HEK293 (cell line): Measurements from ENCODE around the gene SSTR1.

Experiments
- CTCF ChIA-PET: fragments of 350-600 bp; formaldehyde crosslinking; extraction: SDS; loops from one replicate; lab custom pipeline; 2021; ENCODE audit warnings: antibody characterized with exemption; lab: Yijun Ruan, JAX
- POLR2A ChIA-PET: fragments of 300-600 bp; formaldehyde crosslinking; extraction: SDS; loops from one replicate; lab custom pipeline; 2020; ENCODE audit warnings: antibody characterized with exemption, inconsistent platforms; lab: Yijun Ruan, JAX
- H3K27ac ChIP-seq: fragments of 200-500 bp; sonication (Bioruptor generic); 2 replicates; pipeline ENCODE4 v1.5.1; 2014; ENCODE audit warnings: low read depth, low read length, control low read depth, inconsistent platforms; ENCODE audit errors: extremely low read depth
- H3K36me3 ChIP-seq, 2 experiments: fragments of 200-500 bp in 1 of 2; sonication (Bioruptor generic) in 1 of 2; 1 replicate in 1 of 2; 2 replicates in 1 of 2; pipeline ENCODE4 v1.5.1; 2014 to 2017; ENCODE audit warnings: inconsistent platforms in 2 of 2, low read length in 2 of 2; ENCODE audit not compliant: control insufficient read depth in 2 of 2, insufficient read depth in 1 of 2
- H3K4me1 ChIP-seq: fragments of 200-500 bp; sonication (Bioruptor generic); 2 replicates; pipeline ENCODE4 v1.5.1; 2014; ENCODE audit warnings: mild to moderate bottlenecking, low read length, inconsistent platforms; ENCODE audit not compliant: control insufficient read depth, insufficient read depth
- H3K4me3 ChIP-seq: 2 replicates; pipeline ENCODE4 v1.5.1; 2011; ENCODE audit warnings: low read depth, mild to moderate bottlenecking, control low read depth, low read length, moderate library complexity
- H3K9me3 ChIP-seq: fragments of 200-500 bp; sonication (Bioruptor generic); 2 replicates; pipeline ENCODE4 v1.5.1; 2014; ENCODE audit warnings: low read depth, low read length, inconsistent platforms; ENCODE audit not compliant: control insufficient read depth, insufficient read depth
- BCL6B ChIP-seq: fragments of 450-650 bp; formaldehyde crosslinking; IDR thresholded peaks from 2 replicates; pipeline ENCODE4 v1.5.1; 2017; ENCODE audit warnings: missing biosample characterization, missing genetic modification characterization
- CTCF ChIP-seq: fragments of 450-650 bp; formaldehyde crosslinking; IDR thresholded peaks from 2 replicates; pipeline ENCODE4 v1.5.1; 2016; ENCODE audit warnings: missing biosample characterization, missing genetic modification characterization
- EGR2 ChIP-seq: fragments of 450-650 bp; formaldehyde crosslinking; IDR thresholded peaks from 2 replicates; pipeline ENCODE4 v1.5.1; 2016; ENCODE audit warnings: low read depth, missing biosample characterization, missing genetic modification characterization
- HIC1 ChIP-seq: fragments of 450-650 bp; formaldehyde crosslinking; IDR thresholded peaks from 2 replicates; pipeline ENCODE4 v1.5.1; 2016; ENCODE audit warnings: missing biosample characterization, missing genetic modification characterization
- OVOL3 ChIP-seq: fragments of 450-650 bp; formaldehyde crosslinking; IDR thresholded peaks from 2 replicates; pipeline ENCODE4 v1.5.1; 2016; ENCODE audit warnings: missing biosample characterization, missing genetic modification characterization
- PRDM10 ChIP-seq: fragments of 450-650 bp; formaldehyde crosslinking; IDR thresholded peaks from 2 replicates; pipeline ENCODE4 v1.5.1; 2016; ENCODE audit warnings: missing biosample characterization, missing genetic modification characterization
- SETDB1 ChIP-seq: IDR thresholded peaks from one replicate; pipeline ENCODE4 v1.6.1; 2017; ENCODE audit warnings: mild to moderate bottlenecking, low read length, moderate library complexity, mixed read lengths; ENCODE audit not compliant: insufficient read length
- ZBTB20 ChIP-seq: fragments of 450-650 bp; formaldehyde crosslinking; IDR thresholded peaks from 2 replicates; pipeline ENCODE4 v1.5.1; 2016; ENCODE audit warnings: missing biosample characterization, missing genetic modification characterization
- ZFP69B ChIP-seq: fragments of 450-650 bp; formaldehyde crosslinking; IDR thresholded peaks from 2 replicates; pipeline ENCODE4 v1.5.1; 2016; ENCODE audit warnings: missing biosample characterization, missing genetic modification characterization
- ZNF114 ChIP-seq: fragments of 450-650 bp; formaldehyde crosslinking; IDR thresholded peaks from 2 replicates; pipeline ENCODE4 v1.5.0; 2017; ENCODE audit warnings: missing biosample characterization, missing genetic modification characterization
- ZNF184 ChIP-seq: fragments of 450-650 bp; IDR thresholded peaks from 2 replicates; pipeline ENCODE4 v1.5.1; 2018; ENCODE audit warnings: missing biosample characterization, mild to moderate bottlenecking, missing genetic modification characterization
- ZNF266 ChIP-seq: fragments of 450-650 bp; formaldehyde crosslinking; IDR thresholded peaks from 2 replicates; pipeline ENCODE4 v1.5.1; 2016; ENCODE audit warnings: missing biosample characterization, missing genetic modification characterization, low read depth
- ZNF544 ChIP-seq: fragments of 450-650 bp; formaldehyde crosslinking; IDR thresholded peaks from 2 replicates; pipeline ENCODE4 v1.5.0; 2017; ENCODE audit warnings: missing biosample characterization, missing genetic modification characterization
- ZNF549 ChIP-seq: fragments of 450-650 bp; IDR thresholded peaks from 2 replicates; pipeline ENCODE4 v1.5.1; 2018; ENCODE audit warnings: missing biosample characterization, missing genetic modification characterization, mild to moderate bottlenecking, inconsistent platforms, moderate library complexity
- ZNF629 ChIP-seq: fragments of 450-650 bp; formaldehyde crosslinking; IDR thresholded peaks from 2 replicates; pipeline ENCODE4 v1.5.1; 2017; ENCODE audit warnings: missing biosample characterization, missing genetic modification characterization
- ZNF660 ChIP-seq: fragments of 450-650 bp; IDR thresholded peaks from 2 replicates; pipeline ENCODE4 v1.5.1; 2018; ENCODE audit warnings: missing biosample characterization, mild to moderate bottlenecking, missing genetic modification characterization
- ZNF707 ChIP-seq: fragments of 450-650 bp; formaldehyde crosslinking; IDR thresholded peaks from 2 replicates; pipeline ENCODE4 v1.5.1; 2016; ENCODE audit warnings: missing biosample characterization, missing genetic modification characterization
- ZNF843 ChIP-seq: fragments of 450-650 bp; formaldehyde crosslinking; IDR thresholded peaks from 2 replicates; pipeline ENCODE4 v1.5.1; 2016; ENCODE audit warnings: missing biosample characterization, missing genetic modification characterization

SSTR1 gene

GRCh38 chr14:38168416-38168815 lies 39.3 kb upstream of the SSTR1 start:
- Histone ChIP-seq H3K36me3 (no peaks in the 10 kb centered on the region), H3K9me3 (no peaks in the 10 kb centered on the region), H3K4me3 (no peak overlapping the region), H3K4me1 (no peaks in the 10 kb centered on the region), H3K27ac (no peak overlapping the region)
- TF ChIP-seq ZNF549 (tag by site-specific recombination) (no peak), ZNF114 (no peak), ZFP69B (no peak), ZNF707 (tag by site-specific recombination) (no peak), SETDB1 (no peak), OVOL3 (tag by site-specific recombination) (no peak), PRDM10 (tag by site-specific recombination) (no peak), ZNF544 (tag by site-specific recombination) (no peak)
- ChIA-PET POLR2A (no interaction called here), CTCF (no interaction called here)

GRCh38 chr14:38171197-38171596 lies 36.5 kb upstream of the SSTR1 start:
- Histone ChIP-seq H3K4me3 (no peak overlapping the region), H3K4me1 (no peaks in the 10 kb centered on the region), H3K9me3 (no peaks in the 10 kb centered on the region), H3K36me3 (no peaks in the 10 kb centered on the region), H3K27ac (no peak overlapping the region)
- no peak for TF ChIP-seq CTCF (tag by site-specific recombination)
- TF ChIP-seq ZNF266 (tag by site-specific recombination), result no peak
- no peak for TF ChIP-seq ZNF843 (tag by site-specific recombination)
- no peak for TF ChIP-seq BCL6B (tag by site-specific recombination)
- TF ChIP-seq ZNF184 (tag by site-specific recombination), result no peak
- no peak for TF ChIP-seq ZNF660
- TF ChIP-seq EGR2 (tag by site-specific recombination), result no peak
- no peak for TF ChIP-seq HIC1 (tag by site-specific recombination)
- TF ChIP-seq ZBTB20 (tag by site-specific recombination), result no peak
- no peak for TF ChIP-seq ZNF629
- CTCF ChIA-PET, result no interaction called here
- POLR2A ChIA-PET, result no interaction called here
